Left ventricle myocardium superior (tissue), 1 donor: ENCODE measurements around the gene ASB6. TPM values are rescaled to one million over a fixed set of nuclear protein-coding genes. Genes with fewer than 3 reads are reported as not detected.
"Not testable (repeated sequence)": the region's sequence is repeated elsewhere in the genome, so short reads cannot be mapped to it uniquely, and the experiment has no call there.

ENCODE experiments used
- ATAC-seq: fragments of 200-7000 bp; cut with Tn5 transposase; one replicate; pipeline ENCODE4 v1.9.1; 2020; ENCODE audit warnings: mild to moderate bottlenecking, moderate library complexity
- DNase-seq: peaks from one replicate; pipeline ENCODE4 v3.0.0-alpha.2; 2020
- intact Hi-C: fragments of 100-400 bp; cut with micrococcal nuclease; formaldehyde crosslinking; loops from one replicate; pipeline ENCODE4 v1.11.0; 2022
- total RNA-seq: library from RNA; stranded (reverse); fragmentation: NEBNext Ultra II Directional; extraction: Animal tissue kit (Norgen Biotek cat#: 25700); gene quantifications from one replicate; pipeline ENCODE4 v1.2.1, GENCODE V29; 2021
- donor health status: DM: no; HTN: yes; CAD: no; lungs with severe emphysema.

Gene ASB6
- total RNA-seq, 1 donor from 2014 or later = 9.7 TPM

DNA sequence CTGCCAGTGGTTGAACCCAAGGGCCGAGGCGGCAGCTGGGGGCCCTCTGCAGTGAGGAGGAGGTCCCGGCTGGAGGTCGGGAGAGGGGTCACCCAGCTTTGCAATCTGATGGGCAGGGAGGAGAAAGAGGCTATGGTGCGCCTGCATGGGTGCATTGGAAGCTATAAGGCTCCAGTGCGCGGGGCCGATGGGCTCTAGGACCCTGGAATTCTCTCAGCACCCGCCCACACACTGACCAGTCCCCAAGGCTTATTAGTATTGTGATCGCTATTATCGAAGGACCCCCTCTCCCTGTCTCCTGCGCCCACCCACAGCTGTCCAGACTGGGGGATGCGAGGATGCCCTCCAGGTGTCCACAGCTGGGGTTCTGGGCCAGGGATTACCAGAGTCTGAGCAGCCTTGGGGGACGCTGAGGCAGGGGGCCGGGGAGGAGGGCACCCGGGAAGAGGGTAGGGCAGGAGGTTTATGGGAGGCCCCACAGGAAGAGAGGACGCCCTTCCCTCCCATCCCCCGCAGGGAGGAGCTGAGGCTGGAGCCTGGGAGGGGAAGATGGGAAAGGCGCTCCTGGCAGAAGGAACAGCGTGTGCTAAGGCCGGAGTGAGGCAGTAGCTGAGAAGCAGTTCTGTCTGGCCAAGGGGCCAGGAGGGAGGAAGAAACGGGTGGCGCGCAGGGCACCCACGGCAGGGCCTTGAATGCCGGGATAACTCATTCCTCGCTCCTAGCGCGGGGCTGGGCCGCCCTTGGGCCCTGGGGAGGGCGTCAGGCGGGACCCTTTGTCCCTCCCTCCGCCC, 45.2 kb downstream of the ASB6 start:
- intact Hi-C loops = no loop called here
- DNase-seq (peak; percentile 78), ATAC-seq (peak; percentile 92)

DNA sequence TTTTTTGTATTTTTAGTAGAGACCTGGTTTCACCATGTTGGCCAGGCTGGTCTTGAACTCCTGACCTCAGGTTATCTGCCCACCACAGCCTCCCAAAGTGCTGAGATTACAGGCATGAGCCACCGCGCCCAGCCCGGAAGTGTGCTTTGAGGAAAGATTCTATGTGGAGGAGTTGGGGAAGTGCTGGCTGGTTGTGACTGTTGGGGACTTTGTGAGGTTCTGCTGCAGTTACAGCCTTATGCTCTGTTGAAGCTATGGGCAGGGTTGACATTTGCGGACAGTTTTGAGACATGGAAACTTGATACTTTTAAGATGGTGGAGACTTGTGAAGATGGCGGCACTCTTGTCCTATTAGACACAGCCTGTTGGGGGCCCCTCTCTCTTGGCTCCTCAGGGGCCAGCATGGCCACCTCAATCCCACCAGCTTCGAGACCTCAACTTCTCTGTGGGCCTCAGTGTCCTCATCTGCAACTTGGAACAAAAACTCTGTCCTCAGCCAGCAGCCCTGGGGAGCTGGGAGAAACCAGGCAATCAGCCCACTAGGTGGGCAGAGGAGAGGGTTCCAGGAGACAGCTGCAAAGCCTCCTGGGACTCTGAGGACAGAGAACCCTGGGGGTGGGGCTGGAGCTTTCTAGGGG, 45.9 kb downstream of the ASB6 start:
- intact Hi-C loops = no loop called here
- no peak for DNase-seq
- no peak for ATAC-seq

DNA sequence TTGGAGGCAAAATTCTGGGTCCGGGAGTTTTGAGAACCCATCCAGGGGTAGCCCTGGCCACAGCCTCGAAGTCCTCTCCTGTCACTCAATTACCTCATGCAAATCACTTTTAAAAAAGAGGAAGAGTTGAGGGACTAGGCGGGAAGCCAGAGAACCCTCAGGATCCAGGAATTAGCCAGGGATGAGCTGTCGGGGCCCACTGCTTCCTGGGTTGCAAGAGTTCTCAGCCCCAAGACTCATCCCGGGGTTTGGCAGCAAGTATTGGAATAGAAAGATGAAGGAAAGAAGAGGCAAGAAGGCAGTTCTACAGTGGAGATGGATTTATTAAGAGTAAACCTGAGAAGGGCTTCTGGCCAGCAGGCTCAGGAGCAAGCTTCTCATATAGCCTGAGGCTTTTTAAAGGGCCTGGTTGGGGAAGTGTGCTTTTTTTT, 46.6 kb downstream of the ASB6 start:
- intact Hi-C loops = no loop called here
- ATAC-seq (no peak), DNase-seq (no peak)

DNA sequence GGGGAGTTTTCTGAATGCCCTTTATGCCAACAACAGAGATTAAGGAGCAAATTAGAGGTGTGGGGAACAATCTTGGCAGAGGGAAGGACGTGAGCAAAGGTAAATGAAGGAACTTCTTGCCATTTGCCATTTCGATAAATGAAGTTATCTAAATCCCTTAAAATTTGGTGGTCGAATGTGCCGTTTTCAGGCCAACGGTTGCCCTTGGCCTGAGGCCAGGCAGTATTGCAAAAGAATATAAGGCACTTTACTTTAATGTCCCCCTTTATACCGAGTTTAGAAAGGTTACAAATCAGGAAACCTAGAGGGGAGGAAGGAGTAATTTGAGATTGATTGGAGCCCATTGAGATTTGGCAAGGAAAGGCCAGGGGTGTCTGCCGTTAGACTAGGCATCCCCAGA, 47.3 kb downstream of the ASB6 start:
- intact Hi-C loops = no loop called here
- DNase-seq = no peak

DNA sequence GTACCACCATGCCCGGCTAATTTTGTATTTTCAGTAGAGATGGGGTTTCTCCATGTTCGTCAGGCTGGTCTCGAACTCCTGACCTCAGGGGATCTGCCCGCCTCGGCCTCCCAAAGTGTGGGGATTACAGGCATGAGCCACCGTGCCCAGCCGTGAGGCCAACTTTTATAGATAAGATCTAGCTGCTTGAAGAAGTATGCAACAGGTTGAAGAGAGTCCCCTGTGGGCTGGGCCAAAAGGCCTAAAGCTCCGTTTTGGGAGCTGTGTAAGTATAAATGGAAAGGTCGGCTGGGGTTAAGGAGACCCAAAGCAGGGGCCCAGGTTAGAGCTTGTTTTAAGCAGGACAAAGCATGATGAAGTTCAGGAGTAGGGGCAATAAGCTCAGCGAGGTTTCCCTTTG, 49.2 kb downstream of the ASB6 start:
- intact Hi-C loops, ATAC-seq, DNase-seq: not testable (repeated sequence)

More for the DNA sequence above, 47.3 kb downstream of the ASB6 start:
- ATAC-seq = no peak

DNA sequence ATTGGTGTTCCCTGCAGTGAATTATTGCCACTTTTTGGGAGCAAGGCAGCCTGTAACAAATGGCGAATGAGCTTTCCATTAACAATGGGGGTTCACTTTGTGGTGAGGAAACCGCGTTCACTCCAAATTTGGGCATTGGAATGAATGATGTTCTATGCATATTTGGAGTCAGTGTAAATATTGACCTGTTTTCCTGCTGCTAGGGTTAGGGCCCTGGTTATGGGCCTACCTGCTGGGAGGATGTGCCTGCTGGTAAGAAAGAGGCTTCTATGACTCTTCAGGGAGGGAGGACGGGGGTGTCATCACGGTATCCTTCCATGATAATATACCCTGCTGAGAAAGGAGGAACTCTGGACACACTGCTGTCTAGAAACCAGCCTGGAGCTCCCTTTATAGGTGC, 50.0 kb downstream of the ASB6 start:
- intact Hi-C loops = no loop called here
- DNase-seq = no peak
- no peak for ATAC-seq

DNA sequence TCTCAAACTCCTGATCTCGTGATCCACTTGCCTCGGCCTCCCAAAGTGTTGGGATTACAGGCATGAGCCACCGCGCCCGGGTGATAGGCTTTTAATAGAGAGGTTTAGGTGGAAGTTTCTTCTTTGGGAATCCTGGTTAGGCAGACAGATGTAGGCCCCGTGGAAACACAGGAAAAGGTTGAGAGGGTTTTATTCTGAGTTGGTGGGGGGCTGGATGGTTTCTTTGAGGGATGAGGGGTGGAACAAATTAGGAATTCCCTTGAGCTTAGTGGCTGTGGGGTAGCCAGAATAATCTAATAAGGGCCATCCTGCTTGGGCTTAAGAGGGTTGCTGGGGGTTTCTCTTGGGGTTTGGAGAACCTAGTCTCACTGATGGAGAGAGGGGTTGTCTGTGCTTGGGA, 51.5 kb downstream of the ASB6 start:
- ATAC-seq = no peak
- intact Hi-C loops = no loop called here
- no peak for DNase-seq

DNA sequence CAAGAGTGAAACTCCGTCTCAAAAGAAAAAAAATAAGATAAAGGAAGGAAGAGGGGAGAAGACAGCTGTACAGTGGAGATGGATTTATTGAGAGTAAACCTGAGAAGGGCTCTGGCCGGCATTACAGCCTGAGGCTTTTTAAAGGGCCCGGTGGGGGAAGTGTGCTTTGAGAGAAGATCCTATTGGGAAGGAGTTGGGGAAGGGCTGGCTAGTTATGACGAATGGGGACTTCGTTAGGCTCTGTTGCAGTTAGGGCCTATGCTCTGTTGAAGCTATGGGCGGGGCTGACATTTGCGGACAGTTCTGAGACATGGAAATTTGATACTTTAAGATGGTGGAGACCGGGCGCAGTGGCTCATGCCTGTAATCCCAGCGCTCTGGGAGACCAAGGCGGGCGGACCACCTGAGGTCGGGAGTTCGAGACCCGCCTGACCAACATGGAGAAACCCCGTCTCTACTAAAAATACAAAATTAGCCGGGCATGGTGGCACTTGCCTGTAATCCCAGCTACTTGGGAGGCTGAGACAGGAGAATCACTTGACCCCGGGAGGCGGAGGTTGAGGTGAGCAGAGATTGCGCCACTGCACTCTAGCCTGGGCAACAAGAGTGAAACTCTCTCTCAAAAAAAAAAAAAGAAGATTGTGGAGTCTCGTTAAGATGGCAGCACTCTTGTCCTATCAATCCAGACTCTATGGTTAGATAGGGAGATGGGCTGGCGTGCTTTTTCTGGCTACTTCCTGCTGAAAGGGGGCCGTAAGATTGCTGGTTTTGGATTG, 54.3 kb downstream of the ASB6 start:
- intact Hi-C loops = no loop called here
- no peak for DNase-seq
- ATAC-seq = no peak

DNA sequence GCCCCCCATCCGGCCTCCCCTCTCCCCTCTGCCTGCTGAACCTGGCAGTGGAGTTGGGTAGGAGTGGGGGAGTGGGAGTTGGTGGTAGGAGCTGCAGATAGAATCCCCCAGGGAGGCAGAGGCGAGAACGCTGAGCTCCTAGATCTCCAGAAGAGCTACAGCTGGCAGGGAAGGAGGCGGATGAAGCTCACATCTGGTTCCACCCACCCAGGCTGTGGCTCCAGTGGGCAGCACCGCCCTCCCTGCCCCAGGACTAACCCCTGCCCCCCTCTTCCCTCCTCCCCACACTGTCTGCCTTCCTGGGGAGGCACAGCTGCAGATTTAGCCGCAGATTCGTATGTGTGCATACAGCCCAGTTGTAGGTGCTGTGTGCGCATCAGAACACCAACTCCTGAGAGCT, 55.3 kb downstream of the ASB6 start:
- ATAC-seq (peak; percentile 14), DNase-seq (no peak)
- intact Hi-C loops = no loop called here

DNA sequence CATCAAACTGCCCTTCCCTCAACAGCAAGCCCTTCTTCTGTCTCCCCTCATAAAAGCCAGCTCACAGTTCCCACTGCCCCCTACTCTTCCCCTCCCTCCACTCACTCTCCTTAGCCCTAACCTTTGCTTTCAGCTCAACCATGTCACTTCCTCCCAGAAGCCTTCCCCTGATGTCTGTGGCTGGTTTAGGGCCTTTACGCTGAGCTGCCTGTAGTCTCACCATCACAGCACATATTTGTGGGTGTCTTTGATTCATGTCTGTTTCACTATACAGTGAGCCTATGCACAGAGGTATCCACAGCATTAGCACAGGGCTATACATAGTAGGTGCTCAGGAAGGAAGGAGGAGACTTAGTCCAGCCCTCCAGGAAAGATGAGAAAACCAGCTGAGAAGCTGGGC, 55.7 kb downstream of the ASB6 start:
- DNase-seq (no peak), ATAC-seq (no peak)
- intact Hi-C loops = no loop called here

DNA sequence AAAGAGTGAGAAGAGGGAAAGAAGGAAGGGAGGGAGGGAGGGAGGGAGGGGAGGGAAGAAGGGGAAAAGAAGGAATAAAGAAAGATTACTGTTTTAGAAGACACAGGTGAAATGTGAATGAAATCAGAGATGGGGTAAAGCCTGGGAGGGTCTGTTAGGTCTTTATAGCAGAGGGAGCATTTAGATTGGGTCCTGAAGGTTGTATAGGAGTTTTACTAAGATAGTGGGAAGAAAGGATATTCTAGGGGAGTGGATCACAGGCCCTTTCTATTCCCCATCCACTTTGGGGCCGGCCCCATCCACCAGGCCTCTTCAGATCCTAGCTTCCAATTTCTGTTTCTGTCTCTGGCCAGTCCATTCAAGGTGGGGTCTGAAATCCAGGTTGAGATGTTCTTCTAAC, 56.6 kb downstream of the ASB6 start:
- intact Hi-C loops = no loop called here
- DNase-seq = no peak
- no peak for ATAC-seq

Other genes starting within 250 kb of the ASB6 start
- not detected for gene C9orf50, start 21.1 kb downstream of the ASB6 start, total RNA-seq
- 66.5 TPM for gene NTMT1, start 16.0 kb downstream of the ASB6 start, total RNA-seq
- 0.20 TPM for gene PRRX2, start 23.5 kb upstream of the ASB6 start, total RNA-seq
- 2.4 TPM for gene PTGES, start 110.9 kb upstream of the ASB6 start, total RNA-seq
- gene TOR1B, start 161.0 kb upstream of the ASB6 start, total RNA-seq = 8.7 TPM
- gene TOR1A, start 182.0 kb upstream of the ASB6 start, total RNA-seq = 11.7 TPM
- gene C9orf78, start 193.1 kb upstream of the ASB6 start, total RNA-seq = 35.6 TPM
- gene USP20, start 193.3 kb upstream of the ASB6 start, total RNA-seq = 11.6 TPM